NCI-H146 treated with DMSO at 0.1 percent for 48 hours (cell line): ENCODE results near the gene SIGLEC6.

Experiments
- DNase-seq: peaks from one replicate; lab custom pipeline; 2025; ENCODE audit not compliant: unreplicated experiment; lab: John Stamatoyannopoulos, UW

SIGLEC6 gene

DNA sequence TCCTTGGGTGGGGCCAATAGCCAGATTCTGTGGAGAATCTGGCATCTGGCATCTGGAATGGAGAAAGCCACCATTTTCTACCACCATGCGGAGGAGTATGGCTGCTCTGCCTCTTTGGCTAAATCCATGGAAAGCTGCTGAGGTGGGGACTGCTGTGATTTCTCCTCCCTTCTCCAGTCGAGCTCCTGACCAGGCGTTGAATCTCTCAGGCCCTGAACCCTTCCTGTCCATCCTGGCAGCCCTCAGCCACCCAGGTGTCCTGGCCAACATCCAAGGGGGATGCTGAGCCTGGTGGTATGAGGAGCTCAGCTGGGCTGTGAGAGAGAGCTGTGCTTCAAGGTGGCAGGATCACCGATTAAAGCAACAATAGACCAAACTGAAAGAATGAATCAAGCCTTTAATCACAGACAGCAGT, 17.4 kb upstream of the SIGLEC6 start:
- no peak for DNase-seq

DNA sequence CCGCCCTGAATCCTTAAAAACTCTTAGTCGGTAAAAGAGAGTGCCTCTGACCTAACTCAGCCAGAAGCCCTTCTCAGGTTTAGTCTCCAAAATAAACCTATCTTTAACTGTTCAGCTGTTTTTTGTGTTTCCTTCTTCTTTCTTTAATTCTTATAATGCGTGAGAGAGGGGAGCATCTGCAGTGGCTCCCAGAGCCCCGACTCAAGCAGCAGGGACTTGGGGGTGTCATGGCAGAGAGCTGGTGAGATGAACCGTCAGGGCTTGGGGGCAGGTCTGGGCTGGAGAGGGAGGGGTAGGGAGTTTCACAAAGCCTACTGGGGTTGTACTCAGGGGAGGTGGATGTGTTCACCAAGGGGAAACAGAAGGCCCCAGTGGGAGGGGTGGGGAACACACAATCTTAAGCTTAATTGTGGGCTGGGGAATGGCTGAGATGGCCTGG, 16.8 kb upstream of the SIGLEC6 start:
- no peak for DNase-seq

DNA sequence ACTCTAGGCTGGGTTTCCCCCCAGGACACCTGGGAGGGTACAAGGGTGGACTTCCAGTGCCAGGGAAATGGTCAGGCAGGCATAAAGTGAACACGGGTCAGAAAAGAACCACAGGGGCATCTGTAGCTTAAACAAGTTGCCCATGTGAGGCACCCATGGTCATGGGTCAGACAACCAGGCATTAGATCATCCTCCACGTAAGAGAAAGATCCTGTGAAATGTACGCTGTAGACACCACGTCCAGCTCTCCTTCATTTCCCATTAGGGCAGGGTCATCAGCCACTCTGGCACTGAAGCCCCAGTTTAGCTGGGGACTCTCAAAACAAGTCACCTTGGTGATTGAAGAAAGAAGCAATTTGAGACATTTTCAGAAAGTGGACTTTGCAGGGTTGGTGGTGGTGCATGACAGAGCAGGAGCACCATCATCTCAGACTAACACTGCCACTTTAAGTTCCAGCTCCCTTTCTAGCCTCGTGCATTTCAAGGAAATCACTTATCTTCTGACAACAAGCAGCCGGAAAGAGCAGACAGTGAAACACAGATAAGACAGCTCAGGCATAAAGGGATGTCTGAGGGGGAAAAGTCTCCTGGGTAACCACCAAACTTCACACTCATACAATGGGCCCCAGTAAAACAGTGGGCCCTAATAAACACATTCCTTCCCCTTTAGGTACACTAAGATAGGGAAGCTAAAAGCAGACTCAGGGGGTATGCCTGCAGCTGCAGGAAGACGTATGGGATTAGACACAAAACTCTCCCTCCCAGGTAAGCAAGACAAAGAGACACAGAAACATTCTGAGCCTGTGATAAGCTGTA, 16.1 kb upstream of the SIGLEC6 start:
- no peak for DNase-seq

DNA sequence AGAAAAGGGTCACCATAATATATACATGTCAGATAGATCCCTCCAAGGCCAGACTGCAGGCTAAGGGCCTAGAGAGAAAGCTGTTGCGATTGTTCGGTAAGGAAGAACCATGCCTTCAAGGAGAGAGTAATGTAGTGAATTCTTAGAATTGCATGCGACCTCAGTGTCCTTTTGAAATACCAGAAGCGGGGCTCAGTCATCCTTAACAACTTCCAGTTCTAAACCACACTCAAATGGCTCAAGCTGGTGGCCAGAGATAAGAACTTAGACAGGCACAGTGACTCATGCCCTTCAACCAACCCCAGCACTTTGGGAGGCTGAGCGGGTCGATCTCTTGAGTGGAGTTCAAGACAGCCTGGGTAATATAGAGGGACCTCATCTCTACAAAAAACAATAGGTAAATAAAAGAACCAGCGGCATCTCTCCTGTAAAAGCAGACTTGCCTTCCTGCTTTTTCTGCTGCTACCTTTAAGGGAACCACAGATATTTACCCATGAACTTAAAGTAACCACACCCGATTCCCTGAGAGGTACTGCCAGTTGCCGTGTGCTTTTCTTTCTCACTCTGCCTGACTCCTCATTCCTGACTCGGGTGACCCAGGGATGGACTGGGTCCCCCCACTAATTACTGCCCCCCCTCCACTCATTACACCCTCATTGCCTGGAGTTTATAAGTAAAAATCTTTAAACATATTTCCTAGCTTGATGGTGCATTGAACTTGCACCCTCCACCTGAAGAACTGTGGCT, 15.4 kb upstream of the SIGLEC6 start:
- no peak for DNase-seq

DNA sequence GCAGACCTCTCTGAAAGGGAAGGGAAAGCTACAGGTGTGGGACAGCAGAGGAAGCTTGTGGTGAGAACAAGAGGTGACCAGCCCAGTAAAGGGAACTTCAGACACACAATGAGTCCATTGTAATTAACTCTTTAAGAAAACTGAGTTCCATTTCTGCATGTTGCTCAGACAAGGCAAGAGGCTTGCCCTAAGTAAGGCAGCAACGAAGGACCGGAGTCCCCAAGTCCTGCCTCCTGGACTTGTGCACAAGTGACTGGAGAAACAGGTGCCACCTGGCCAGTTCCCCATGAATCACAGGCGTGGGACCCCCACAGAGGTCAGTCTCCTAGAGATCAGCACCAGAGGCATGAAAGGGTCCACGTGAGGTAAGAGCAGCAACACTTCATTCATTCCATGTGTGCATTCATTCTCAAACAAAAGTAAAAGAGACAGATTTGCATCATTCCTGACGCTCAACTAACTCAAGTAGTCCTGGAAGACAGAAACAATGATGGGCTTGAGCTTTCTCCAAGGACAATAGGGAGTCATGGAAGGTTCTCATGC, 14.7 kb upstream of the SIGLEC6 start:
- no peak for DNase-seq

DNA sequence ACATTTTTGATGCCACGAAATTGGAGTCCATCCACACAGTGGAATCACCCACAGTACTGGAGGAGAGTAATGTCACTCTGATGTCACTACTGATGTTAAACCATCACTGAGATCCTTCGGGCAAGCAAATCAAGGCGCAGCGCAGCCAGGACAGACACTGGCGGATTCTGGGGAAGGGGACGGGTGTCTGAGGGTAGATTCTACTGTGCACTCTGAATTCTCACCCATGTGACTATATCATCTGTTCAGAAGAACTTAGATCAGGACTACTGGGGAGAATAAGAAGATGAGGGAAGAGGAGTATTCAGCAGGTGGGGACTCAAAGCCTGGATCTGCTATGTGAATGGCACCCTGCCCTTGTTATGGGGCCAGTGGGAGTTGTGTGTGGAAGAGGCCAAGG, 12.6 kb upstream of the SIGLEC6 start:
- no peak for DNase-seq

DNA sequence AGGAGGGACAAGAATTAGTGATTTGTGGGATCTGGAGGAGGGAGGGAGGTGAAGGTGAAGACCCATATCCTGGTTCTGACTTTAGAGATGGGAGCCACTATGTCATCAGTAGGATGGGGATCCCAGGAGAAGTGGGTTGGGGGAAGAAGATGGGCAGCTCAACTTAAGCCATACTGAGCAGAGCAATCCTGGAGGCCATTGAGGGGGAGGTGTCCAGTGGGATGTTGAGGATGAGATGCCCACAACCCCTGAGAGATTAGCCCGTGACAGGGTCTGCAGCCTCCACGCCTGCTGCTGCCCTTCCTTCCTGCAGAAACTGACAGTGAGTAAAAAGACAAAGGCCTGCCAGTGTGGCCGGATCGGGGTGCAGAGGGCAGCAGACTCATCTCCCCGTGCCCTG, 11.2 kb upstream of the SIGLEC6 start:
- no peak for DNase-seq

DNA sequence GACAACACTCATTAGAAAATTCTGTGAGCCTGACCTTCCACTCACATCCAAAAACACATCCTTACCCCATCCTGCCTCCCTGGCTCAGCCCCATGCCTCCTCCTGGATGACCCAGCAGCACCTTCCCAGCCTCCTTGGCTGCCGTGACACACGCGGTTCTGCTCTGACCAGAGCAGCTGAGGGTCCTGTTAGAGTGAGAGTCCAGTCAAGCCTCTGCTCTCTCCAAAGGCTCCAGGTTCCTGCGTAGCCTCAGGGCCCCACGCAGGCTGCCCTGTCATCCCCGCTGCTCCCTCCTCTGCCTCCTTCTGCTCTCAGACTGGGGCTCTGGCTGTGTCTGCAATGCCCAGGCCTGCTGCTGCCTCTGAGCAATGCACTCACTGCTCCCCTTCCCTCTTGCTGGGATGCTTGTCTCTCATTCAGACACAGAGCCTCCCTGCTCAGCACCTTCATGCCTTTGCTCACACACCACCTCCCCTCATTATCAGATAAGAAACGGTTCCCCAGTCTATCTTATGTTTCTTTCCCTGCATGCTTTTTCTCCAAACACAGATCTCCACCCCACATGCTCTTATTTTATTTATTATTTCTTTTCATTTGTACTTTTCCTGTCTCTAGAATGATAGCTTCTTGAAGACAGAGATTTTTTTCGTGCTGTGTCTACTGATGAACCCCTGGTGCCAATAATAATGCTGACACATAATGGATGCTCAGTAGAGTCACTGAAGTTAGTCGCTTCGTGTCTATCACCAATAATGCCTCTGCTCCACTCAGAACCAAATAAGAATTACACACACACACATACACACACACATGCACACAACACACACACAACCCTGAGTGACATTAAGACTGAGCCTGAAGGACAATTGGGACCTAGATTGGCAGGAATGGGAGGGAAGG, 10.2 kb upstream of the SIGLEC6 start:
- DNase-seq = no peak

DNA sequence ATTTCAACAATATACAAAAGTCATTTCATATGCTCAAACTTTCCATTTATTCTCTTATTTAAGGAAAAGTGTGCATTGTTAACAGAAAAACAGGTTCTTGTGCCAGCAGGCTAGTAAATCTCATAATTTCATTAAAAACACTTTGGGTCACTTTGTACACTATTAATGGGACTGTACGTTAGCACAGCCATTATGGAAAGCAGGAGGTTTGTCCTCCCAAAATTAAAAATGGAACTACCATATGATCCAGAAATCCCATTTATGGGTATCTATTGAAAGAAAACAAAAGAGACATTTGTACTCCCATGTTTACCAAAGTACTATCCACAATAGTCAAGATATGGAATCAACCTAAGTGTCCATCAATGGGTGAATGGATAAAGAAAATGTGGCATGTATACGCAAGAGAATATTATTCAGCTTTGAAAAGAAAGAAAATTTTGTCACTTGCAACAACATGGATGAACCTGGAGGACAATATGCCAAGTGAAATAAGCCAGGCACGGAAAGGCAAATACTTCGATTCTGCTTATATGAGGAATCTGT, 8.4 kb upstream of the SIGLEC6 start:
- DNase-seq = no peak

DNA sequence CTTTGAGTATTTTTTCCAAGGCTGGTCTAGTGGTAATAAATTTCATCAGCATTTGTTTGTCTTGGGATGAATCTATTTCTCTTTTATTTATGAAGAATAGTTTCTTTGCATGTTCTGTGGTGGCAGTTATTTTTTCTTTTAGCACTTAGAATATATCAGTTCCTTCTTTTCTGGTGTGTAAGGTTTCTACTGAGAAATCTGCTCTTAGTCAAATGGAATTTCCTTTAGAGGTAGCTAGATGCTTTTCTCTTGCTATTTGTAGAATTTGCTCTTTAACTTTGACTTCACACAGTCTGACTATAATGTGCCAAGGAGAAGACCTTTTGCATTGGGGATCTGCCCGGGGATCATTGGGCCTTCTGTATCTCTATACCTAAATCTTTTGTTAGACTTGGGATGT, 4.1 kb upstream of the SIGLEC6 start:
- DNase-seq = no peak

DNA sequence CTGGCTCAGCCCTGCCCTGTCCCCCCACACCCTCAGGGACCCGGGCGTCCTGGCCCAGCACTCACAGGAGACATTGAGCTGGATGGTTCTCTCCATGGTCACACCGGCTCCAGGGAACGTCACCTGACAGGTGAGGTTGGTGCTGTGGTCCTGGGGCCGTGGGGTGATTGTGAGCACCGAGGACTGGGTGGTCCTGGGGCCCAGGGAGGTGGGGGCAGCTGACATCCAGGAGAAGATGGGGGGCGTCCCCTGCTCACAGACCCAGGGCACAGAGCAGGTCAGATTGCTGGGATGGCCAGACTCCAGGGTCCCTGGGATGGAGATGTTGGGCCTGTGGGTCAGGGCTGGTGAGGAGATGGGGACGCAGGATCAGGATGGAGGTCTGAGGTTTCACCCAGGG, 854 bp downstream of the SIGLEC6 start:
- no peak for DNase-seq

DNA sequence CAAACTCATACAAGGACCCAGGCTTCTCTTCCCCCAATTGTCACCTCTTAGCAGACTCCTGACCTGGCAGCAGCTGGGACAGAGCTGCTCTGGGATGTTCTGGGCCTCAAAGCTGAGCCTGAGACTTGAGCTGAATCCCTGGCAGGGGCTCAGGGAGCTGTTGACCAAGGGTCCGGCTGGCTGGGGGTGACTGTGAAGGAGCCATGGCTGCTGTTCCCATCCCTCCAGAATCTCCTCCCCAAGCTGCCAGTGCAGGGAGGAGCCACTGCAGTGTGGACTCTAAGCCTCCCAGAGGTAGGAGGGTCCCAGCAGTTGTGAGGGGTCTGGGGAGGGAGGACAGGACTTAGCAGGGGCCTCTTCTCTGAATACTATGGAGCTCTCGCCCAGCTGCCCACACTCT, 2.2 kb downstream of the SIGLEC6 start:
- DNase-seq = no peak

DNA sequence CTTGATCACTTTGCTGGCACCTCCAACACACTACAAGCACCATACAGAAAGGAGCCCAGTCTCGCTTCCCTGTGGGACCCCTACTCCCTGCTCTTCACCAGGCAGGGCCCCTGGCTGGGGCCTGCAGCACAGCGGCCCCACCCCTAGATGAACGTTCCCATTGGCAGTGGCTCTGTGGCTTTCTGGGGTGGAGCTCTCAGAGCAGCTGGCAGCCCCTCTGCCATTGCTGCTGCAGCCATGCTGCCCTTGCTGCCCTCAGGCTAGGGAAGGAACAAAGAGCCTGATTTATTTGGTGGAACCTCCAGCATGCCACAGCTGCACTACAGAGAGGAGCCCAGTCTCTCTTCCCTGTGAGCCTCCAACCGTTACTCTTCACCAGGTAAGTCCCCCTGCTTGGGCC, 5.8 kb downstream of the SIGLEC6 start:
- no peak for DNase-seq

DNA sequence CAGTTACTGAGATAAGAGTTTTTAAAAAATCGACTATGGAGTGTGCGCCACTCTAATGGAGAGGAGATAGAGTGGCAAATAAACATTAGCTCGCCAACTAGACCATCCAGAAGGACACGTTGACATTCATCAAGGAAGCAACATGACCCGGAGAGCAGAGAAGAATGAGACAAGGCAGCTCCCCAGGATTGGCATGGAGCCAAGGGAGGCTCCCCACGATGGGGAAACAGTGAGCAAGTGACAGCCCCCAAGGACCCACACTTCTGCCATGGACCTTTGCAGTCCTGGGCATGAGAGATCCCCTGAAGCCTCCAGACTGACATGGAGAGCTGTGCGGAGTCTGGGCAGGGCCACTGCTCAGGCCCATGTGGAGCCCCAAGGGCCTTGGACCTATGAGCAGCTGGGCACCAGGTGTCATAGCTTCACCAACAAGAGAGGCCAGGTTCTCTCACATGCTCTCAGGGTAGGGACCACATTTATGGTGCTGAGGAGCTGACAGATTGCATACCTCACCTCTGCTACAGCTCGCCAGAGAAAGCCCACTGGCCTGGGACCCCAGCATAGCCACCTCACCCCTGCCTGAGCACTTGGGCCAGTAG, 6.7 kb downstream of the SIGLEC6 start:
- DNase-seq = no peak

DNA sequence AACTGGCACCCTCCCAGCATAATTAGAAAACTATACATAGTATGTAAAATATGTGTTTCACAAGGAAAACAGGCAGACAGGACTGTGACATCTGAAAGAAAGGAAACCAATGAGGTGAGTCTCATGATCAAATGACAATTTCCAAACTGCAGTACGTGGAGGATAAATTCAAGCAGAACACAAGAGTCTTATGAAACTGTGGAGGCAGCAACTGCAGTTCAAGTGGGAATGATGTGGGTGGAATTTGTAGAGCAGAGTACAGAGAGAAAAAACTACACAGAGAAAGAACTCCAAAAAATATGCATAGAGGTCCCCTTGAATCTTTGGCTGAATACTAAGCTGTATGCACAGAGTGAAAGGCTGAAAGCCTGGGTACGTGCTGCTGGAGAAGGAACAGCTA, 9.7 kb downstream of the SIGLEC6 start:
- DNase-seq = no peak

DNA sequence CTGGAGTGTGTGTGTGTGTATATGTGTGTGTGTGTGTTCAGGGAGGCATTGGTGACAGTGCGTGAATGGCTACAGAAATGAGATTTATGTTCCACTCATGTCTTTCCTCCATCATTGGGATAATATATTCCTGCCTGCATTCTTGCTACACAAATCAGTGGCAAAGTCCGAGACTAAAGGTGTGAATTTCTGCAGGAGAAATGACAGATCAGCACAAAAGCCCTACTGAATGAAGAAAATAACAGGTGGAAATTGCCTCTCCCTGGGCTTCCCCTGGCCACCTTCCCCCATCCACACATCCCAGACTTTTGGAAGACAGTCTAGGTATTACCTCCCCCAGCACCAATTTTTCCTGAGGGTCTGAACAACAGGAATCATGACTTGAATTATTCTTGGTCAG, 10.1 kb downstream of the SIGLEC6 start:
- no peak for DNase-seq

DNA sequence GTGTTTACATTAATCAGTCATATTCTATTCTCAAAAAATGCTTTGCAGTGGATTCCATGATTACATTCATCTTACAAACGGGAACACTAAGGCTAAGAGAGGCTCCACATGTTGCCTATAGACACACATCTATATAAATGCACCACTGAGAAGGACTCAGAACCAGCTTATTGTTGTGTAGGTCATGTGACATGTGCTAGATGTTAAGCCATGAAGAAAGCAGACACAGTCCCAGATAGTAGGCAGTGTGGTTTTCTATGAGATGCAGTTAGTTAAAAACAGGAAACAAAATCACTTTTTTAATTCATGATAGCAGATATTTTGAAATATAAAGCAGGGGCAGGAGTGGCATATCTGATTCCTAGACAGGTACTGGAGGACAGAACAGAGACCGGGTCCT, 10.7 kb downstream of the SIGLEC6 start:
- no peak for DNase-seq

DNA sequence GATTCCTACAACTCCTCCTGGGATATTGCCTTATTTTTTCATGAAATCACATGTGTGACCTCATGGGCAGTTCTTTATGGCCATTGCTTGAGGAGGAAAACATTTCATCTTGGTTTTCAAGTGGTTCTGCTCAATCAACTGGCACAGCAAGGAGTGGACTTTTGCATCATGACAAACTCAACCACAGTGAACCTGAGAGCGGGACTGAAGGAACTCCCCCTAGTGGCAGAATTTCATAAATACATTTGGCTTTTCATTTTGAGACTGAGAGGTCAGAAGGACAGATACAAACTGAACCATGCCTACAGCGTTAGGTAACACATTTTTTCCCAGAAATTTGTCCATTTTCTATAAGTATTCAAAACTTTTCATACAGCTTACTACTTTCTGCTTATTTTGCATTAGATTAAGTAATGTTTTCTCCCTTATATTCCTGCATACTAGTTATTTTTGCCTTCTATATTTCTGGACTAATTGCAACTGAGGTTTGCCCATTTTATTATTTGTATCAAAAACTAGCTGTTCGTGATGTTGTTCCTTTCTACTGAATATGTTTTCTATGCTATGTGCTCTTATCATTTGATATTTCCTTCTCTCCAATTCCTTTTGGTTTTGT, 16.5 kb downstream of the SIGLEC6 start:
- DNase-seq = peak; percentile 4

DNA sequence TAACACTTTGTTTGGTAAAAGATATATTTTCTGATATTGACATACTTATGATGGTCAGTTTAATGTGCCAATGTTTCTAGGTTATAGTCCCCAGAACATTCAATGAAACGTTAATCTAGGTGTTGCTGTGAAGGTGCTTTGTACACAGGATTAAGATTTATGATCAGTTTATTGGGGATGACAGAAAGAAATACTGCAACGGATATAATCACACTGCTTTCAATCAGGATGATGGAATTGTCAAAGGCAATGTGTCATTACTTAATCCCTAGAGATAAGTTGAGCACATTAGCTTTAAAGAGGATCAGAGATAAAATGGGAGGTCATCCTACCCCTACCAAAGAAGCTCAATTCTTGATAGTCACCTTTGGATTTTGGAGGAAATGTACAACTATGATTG, 17.5 kb downstream of the SIGLEC6 start:
- no peak for DNase-seq

DNA sequence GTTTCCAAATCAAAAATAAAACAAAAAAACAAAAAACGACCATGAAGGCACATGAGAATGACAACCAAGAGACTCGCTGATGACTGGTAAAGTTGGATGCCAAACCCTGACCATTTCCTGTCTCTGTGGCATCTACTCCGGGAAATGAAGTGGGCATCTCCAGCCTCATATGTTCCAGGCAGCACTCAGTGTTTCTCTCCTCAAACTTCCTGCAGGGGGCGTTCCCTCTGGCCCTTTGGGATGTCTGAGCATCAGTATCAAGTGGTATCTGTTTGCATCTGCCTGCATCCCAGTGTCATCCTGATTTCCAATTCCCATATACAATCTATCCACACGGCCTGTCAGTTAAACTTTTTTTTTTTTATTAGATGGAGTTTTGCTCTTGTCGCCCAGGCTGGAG, 20.1 kb downstream of the SIGLEC6 start:
- no peak for DNase-seq
